GM21423 (cell line): ENCODE data around the gene BRSK2.
"Not testable (repeated sequence)": the region's sequence is repeated elsewhere in the genome, so short reads cannot be mapped to it uniquely, and the experiment has no call there.

ENCODE experiments used
- ATAC-seq: cut with Tn5 transposase; IDR thresholded peaks from one replicate; pipeline ENCODE4 v1.9.1; 2021; ENCODE audit warnings: mild to moderate bottlenecking, moderate library complexity; ENCODE audit not compliant: unreplicated experiment

BRSK2 gene

DNA sequence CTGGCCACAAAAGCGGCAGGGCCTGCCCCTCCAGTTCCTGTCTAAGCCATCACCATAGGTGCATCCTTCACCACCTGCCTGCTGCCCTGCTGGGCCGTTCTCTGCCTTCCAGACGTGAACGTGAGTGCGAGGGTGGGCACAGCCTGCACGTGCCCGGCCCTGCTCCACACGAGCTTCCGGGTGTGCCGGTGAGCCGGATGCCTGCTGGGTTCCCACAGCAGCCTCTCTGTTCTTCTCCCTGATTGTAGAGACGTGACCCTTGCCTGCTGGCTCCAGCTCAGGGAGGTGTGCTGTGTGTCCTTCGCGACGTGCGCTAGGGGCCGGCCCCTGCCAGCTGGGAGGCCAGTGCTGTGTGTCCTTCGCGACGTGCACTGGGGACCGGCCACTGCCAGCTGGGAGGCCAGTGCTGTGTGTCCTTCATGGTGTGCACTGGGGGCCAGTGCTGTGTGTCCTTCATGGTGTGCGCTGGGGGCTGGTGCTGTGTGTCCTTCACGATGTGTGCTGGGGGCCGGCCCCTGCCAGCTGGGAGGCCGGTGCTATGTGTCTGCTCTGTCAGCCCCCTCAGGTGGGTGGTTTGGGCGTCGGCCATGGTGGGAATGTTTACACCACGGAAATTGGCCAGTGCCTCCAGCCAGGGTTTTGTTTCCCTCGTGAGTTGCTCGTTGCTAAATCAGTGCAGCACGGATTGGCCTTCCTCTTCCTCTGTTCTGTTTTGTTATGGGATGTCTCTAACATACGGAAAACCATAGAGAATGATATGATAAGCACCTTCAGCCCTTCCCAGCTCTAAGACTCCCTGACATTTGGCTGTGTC is 35.4 kb upstream of the BRSK2 start:
- ATAC-seq = no peak

- no peak for ATAC-seq
Observed at GRCh38 chr11:1356007-1356435, 33.7 kb upstream of the BRSK2 start.

DNA sequence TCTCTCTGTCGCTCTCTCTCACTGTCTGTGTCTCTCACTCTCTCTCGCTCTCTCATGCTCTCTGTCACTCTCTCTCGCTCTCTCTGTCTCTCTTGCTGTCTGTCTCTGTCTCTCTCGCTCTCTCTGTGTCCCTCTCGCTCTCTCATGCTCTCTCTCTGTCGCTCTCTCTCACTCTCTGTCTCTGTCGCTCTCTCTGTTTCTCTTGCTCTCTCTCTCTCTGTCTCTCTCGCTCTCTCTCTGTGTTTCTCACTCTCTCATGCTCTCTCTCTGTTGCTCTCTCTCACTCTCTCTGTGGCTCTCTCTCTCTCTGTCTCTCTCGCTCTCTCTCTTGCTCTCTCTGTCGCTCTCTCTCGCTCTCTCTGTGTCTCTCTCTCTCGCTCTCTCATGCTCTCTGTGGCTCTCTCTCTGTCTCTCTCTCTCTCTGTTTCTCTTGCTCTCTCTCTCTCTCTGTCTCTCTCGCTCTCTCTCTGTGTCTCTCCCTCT is 33.2 kb upstream of the BRSK2 start:
- no peak for ATAC-seq

GRCh38 chr11:1358286-1358685 is 31.4 kb upstream of the BRSK2 start:
- ATAC-seq = no peak

DNA sequence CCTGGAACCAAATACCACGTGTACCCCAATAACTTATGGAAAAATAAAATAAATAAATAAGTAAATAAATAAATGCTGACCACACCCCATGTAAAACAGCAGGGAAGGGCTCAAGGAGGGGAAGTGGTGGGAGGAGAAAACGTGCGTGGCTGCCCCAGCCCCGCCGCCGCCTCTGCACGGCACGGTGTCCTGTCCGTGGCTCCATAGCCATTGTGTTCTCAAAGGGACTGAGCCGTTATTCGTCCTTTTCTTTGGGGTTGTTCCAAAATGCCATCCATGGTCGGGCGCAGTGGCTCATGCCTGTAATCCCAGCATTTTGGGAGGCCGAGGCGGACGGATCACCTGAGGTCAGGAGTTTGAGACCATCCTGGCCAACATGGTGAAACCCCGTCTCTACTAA is 30.8 kb upstream of the BRSK2 start:
- ATAC-seq = not testable (repeated sequence)

GRCh38 chr11:1359556-1359955 is 30.2 kb upstream of the BRSK2 start:
- no peak for ATAC-seq

- no peak for ATAC-seq
Observed at GRCh38 chr11:1360181-1360834, 29.4 kb upstream of the BRSK2 start.

DNA sequence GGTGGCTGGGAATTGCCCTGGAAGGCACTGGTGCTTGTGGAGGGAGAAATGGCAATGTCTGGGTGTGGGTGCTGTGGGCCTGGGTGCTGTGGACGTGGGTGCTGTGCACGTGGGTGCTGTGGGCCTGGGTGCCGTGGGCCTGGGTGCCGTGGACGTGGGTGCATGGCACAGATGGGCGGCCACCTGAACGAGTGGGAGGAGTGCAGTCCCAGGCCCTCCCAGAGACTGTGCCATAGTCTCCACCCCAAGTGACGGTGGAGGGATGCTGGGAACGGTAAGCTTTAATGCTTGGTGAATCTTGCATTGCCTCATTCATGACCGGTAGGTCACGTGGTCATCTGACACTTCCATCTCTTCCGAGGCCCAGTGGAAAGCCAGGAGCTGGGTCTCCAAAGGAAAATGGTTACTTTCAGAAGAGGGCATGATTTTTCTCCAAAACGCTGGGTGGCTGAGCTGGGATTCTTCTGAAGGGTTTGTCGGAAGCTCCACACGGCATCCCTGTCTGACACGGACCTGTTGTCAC is 28.8 kb upstream of the BRSK2 start:
- ATAC-seq = no peak

GRCh38 chr11:1361882-1362281 is 27.9 kb upstream of the BRSK2 start:
- ATAC-seq = no peak

DNA sequence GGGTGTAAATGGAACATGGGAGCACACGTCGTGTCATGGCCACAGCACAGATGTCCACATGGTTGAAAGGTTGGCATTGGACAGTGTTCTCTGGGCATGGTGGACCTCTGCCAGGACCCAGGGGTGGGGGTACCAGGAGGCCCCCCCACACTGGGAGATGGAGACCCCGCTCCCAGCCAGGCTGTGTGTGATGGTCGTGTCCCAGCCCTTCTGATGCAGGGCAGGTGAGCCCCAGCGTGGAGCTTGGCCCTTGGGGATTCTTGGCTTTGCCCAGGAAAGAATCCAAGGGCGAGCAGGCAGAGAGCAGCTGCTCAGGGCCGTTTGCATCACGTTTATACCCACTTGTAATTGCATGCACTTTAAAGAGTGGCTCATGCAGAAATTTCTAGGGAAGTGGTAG is 22.0 kb upstream of the BRSK2 start:
- no peak for ATAC-seq

DNA sequence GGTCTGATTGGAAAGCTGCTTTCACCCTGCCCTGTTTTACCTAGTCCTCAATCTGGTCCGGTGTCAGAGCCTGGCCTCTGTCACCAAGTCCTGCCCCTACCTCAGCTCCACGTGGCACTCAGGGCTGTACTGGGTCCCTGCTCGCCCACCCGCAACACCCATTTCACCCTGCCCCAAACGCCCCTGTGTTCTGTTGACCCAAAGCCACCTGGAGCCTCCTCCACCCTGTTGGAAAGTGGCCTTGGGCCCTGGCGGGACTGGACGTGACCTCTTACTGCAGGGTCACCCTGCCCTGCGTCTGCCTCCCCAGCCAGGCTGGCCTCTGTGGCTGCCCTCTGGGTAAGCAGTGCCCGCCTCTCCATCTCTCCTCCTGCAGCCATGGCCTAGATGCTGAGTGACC is 21.5 kb upstream of the BRSK2 start:
- no peak for ATAC-seq

- no peak for ATAC-seq
Observed at GRCh38 chr11:1368966-1369365, 20.8 kb upstream of the BRSK2 start.

GRCh38 chr11:1369371-1370005 is 20.2 kb upstream of the BRSK2 start:
- ATAC-seq = no peak

- ATAC-seq = no peak
Observed at GRCh38 chr11:1370186-1371025, 19.3 kb upstream of the BRSK2 start.

GRCh38 chr11:1371026-1371325 is 18.8 kb upstream of the BRSK2 start:
- no peak for ATAC-seq

DNA sequence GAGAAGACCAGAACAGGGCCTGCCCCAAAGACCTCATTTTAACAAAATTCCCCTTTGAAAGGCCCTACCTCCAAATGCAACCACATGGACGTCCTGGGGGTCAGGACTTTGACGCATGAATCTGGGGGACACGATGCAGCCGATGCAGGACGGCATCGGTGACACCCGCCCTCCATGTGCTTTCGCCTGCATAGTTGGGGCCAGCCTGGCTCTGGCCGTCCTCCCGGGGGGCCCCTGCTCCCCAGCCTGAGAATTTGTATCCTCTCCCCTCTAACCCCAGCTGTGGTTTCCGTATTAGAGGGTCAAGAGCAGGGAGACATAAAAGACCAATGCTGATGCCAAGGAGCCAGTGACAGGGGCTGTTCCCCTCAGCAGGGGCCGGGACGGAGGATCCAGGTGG is 18.4 kb upstream of the BRSK2 start:
- ATAC-seq = no peak

GRCh38 chr11:1371836-1372465 is 17.8 kb upstream of the BRSK2 start:
- no peak for ATAC-seq

DNA sequence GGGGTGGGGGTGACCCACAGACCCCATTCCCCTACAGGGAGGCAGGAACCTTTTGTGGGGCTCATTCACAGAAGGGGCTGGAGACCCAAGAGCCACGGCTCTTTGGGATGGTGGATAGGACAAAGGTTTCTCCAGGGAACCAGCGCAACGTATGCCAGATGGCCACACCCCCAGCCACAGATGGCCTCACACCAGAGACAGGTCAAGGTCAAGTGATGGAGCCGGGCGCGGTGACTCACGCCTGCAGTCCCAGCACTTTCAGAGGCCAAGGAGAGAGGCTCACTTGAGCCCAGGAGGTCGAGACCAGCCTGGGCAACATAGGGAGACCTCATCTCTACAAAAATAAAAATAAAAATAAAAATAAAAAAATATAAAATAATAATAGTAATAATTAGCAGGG is 17.1 kb upstream of the BRSK2 start:
- no peak for ATAC-seq

- no peak for ATAC-seq
Observed at GRCh38 chr11:1373536-1374214, 16.1 kb upstream of the BRSK2 start.
